Sigmoid colon (tissue), 4 donors: ENCODE results near the gene KIAA1217.

Experiments used
- CTCF ChIP-seq, 4 experiments: fragments of 450-650 bp in 3 of 4; fragments of 200-600 bp in 1 of 4; IDR thresholded peaks; one replicate each; pipeline ENCODE4 v1.5.1; 2016 to 2019; ENCODE audit warnings: antibody characterized with exemption in 4 of 4, mild to moderate bottlenecking in 3 of 4, moderate library complexity in 2 of 4
- POLR2AphosphoS5 ChIP-seq, 4 donors: sonication (generic); formaldehyde crosslinking; IDR thresholded peaks; one replicate each; pipeline ENCODE4 v1.6.1; 2017; ENCODE audit warnings: antibody characterized with exemption in 4 of 4

GRCh38 chr10:24209946-24210491, 1.1 kb downstream of the KIAA1217 start:
- TF ChIP-seq CTCF (IDR thresholded peaks at IDR 0.05) (no peak), POLR2AphosphoS5 (IDR thresholded peaks at IDR 0.05) (peak in 1 of 4 donors; percentile 40)
